ENCODE measurements around the gene TEK. TPM values are rescaled to one million over a fixed set of nuclear protein-coding genes. Genes with fewer than 3 reads are reported as not detected.
"Not testable (repeated sequence)": the region's sequence is repeated elsewhere in the genome, so short reads cannot be mapped to it uniquely, and the experiment has no call there.

TEK gene
- polyA plus RNA-seq, 2 donors: 0.55 to 1.3 TPM

DNA sequence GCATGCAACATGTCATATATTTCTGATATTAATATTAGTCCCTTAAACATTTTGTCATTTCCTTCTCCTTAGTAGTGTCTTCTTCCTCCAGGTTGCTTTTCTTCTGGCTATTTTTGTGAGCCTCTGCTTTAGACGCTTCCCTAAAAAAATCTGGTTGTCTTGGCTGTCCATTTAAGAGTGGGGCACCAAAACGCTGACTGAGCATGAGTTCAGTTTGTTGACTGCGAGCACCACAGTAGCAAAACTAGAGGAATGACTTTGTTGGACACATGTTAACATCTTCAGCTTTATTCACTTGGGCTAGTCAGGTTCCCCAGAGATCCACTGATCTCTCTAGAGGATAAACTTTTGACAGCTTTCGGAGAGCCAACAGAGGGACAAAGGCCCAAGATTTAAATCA is 19.3 kb upstream of the TEK start:
- 88 to 89% methylated on average over 4 of the region's 4 CpGs for WGBS, 2 donors

DNA sequence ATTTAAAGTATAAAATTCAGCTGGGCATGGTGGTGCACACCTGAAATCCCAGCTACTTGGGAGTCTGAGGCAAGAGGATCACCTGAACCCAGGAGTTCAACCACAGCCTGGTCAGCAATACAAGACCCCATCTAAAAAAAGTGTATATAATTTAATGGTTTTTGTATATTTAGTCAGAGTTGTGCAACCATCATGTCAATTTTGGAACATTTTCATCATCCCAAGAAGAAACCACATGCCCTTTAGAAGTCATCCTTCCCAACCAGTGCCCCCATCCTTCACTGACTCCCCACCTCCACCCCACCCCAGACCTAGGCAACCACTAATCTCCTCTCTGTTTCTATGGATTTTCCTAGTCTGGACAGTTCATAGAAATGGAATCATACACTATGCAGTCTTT is 18.8 kb upstream of the TEK start:
- Histone ChIP-seq H3K27ac (ENCODE audit: low read depth in 2 of 2, low read length in 1 of 2) (no peak overlapping the region), H3K9me3 (ENCODE audit: control insufficient read depth in 2 of 2, insufficient read depth in 1 of 2, low read depth in 1 of 2, low read length in 1 of 2) (no peaks in the 10 kb centered on the region), H3K4me3 (ENCODE audit: low read depth in 1 of 2, low read length in 2 of 2) (no peak overlapping the region), H3K4me1 (ENCODE audit: control insufficient read depth in 2 of 2, insufficient read depth in 2 of 2, low read length in 1 of 2) (no peaks in the 10 kb centered on the region), H3K27me3 (ENCODE audit: control insufficient read depth in 1 of 2, insufficient read depth in 2 of 2, low read length in 2 of 2) (no peaks in the 10 kb centered on the region), H3K36me3 (ENCODE audit: control insufficient read depth in 2 of 2, insufficient read depth in 2 of 2, low read length in 1 of 2) (no peaks in the 10 kb centered on the region)

More for the DNA sequence above, 19.3 kb upstream of the TEK start:
- no peaks in the 10 kb centered on the region for H3K27me3 ChIP-seq (ENCODE audit: control insufficient read depth in 1 of 2, insufficient read depth in 2 of 2, low read length in 2 of 2)
- H3K36me3 ChIP-seq (ENCODE audit: control insufficient read depth in 2 of 2, insufficient read depth in 2 of 2, low read length in 1 of 2): no peaks in the 10 kb centered on the region
- no peak overlapping the region for H3K27ac ChIP-seq (ENCODE audit: low read depth in 2 of 2, low read length in 1 of 2)
- H3K4me1 ChIP-seq (ENCODE audit: control insufficient read depth in 2 of 2, insufficient read depth in 2 of 2, low read length in 1 of 2): no peaks in the 10 kb centered on the region
- no peaks in the 10 kb centered on the region for H3K9me3 ChIP-seq (ENCODE audit: control insufficient read depth in 2 of 2, insufficient read depth in 1 of 2, low read depth in 1 of 2, low read length in 1 of 2)
- H3K4me3 ChIP-seq (ENCODE audit: low read depth in 1 of 2, low read length in 2 of 2): no peak overlapping the region

- Histone ChIP-seq H3K9me3 (ENCODE audit: control insufficient read depth in 2 of 2, insufficient read depth in 1 of 2, low read depth in 1 of 2, low read length in 1 of 2) (no peaks in the 10 kb centered on the region), H3K27me3 (ENCODE audit: control insufficient read depth in 1 of 2, insufficient read depth in 2 of 2, low read length in 2 of 2) (no peaks in the 10 kb centered on the region), H3K36me3 (ENCODE audit: control insufficient read depth in 2 of 2, insufficient read depth in 2 of 2, low read length in 1 of 2) (no peaks in the 10 kb centered on the region), H3K4me3 (ENCODE audit: low read depth in 1 of 2, low read length in 2 of 2) (no peak overlapping the region), H3K4me1 (ENCODE audit: control insufficient read depth in 2 of 2, insufficient read depth in 2 of 2, low read length in 1 of 2) (no peaks in the 10 kb centered on the region), H3K27ac (ENCODE audit: low read depth in 2 of 2, low read length in 1 of 2) (no peak overlapping the region)
- 97% methylated on average over 1 of the region's 1 CpG for WGBS, 2 donors
Measured at GRCh38 chr9:27090711-27091110, 18.3 kb upstream of the TEK start.

GRCh38 chr9:27092496-27092895 is 16.5 kb upstream of the TEK start:
- not testable (repeated sequence) for H3K36me3 ChIP-seq (ENCODE audit: control insufficient read depth in 2 of 2, insufficient read depth in 2 of 2, low read length in 1 of 2); H3K27me3 ChIP-seq (ENCODE audit: control insufficient read depth in 1 of 2, insufficient read depth in 2 of 2, low read length in 2 of 2); H3K9me3 ChIP-seq (ENCODE audit: control insufficient read depth in 2 of 2, insufficient read depth in 1 of 2, low read depth in 1 of 2, low read length in 1 of 2); H3K4me3 ChIP-seq (ENCODE audit: low read depth in 1 of 2, low read length in 2 of 2); H3K27ac ChIP-seq (ENCODE audit: low read depth in 2 of 2, low read length in 1 of 2); H3K4me1 ChIP-seq (ENCODE audit: control insufficient read depth in 2 of 2, insufficient read depth in 2 of 2, low read length in 1 of 2)
- WGBS, 2 donors: 95 to 96% methylated on average over 26 to 27 of the region's 27 CpGs

- not testable (repeated sequence) for H3K4me1 ChIP-seq (ENCODE audit: control insufficient read depth in 2 of 2, insufficient read depth in 2 of 2, low read length in 1 of 2); H3K36me3 ChIP-seq (ENCODE audit: control insufficient read depth in 2 of 2, insufficient read depth in 2 of 2, low read length in 1 of 2); H3K4me3 ChIP-seq (ENCODE audit: low read depth in 1 of 2, low read length in 2 of 2); H3K27me3 ChIP-seq (ENCODE audit: control insufficient read depth in 1 of 2, insufficient read depth in 2 of 2, low read length in 2 of 2); H3K27ac ChIP-seq (ENCODE audit: low read depth in 2 of 2, low read length in 1 of 2); H3K9me3 ChIP-seq (ENCODE audit: control insufficient read depth in 2 of 2, insufficient read depth in 1 of 2, low read depth in 1 of 2, low read length in 1 of 2)
- 80 to 81% methylated on average over 17 of the region's 17 CpGs for WGBS, 2 donors
Measured at GRCh38 chr9:27093384-27094067, 15.5 kb upstream of the TEK start.

- Histone ChIP-seq H3K36me3 (ENCODE audit: control insufficient read depth in 2 of 2, insufficient read depth in 2 of 2, low read length in 1 of 2) (no peaks in the 10 kb centered on the region), H3K27me3 (ENCODE audit: control insufficient read depth in 1 of 2, insufficient read depth in 2 of 2, low read length in 2 of 2) (no peaks in the 10 kb centered on the region), H3K4me1 (ENCODE audit: control insufficient read depth in 2 of 2, insufficient read depth in 2 of 2, low read length in 1 of 2) (no peaks in the 10 kb centered on the region), H3K27ac (ENCODE audit: low read depth in 2 of 2, low read length in 1 of 2) (no peak overlapping the region), H3K4me3 (ENCODE audit: low read depth in 1 of 2, low read length in 2 of 2) (no peak overlapping the region), H3K9me3 (ENCODE audit: control insufficient read depth in 2 of 2, insufficient read depth in 1 of 2, low read depth in 1 of 2, low read length in 1 of 2) (no peaks in the 10 kb centered on the region)
- 37 to 42% methylated on average over 3 of the region's 3 CpGs for WGBS, 2 donors
Measured at GRCh38 chr9:27094640-27095298, 14.3 kb upstream of the TEK start.

GRCh38 chr9:27107241-27107640 is 1.8 kb upstream of the TEK start:
- H3K27me3 ChIP-seq (ENCODE audit: control insufficient read depth in 1 of 2, insufficient read depth in 2 of 2, low read length in 2 of 2): no peaks in the 10 kb centered on the region

DNA sequence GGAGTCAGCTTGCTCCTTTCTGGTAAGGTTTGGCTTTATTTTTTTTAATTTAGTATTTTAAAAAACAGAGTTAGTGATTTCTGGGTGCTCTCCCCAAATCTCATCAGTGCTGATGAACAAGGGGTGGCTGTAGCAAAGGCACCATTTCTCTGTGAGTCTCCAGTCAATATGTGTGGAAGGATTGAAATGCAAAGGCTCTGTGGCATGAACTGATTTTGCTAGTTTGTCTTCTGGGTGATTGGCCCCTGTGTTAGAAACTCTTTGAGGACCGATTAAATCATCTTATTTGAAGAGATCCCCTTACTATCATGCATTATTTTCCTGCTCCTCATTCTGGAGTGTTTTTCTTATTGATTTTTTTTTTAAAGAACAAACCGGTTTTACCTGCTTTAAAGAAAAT is 596 bp downstream of the TEK start:
- Histone ChIP-seq H3K27ac (ENCODE audit: low read depth in 2 of 2, low read length in 1 of 2) (no peak overlapping the region), H3K27me3 (ENCODE audit: control insufficient read depth in 1 of 2, insufficient read depth in 2 of 2, low read length in 2 of 2) (no peaks in the 10 kb centered on the region), H3K4me1 (ENCODE audit: control insufficient read depth in 2 of 2, insufficient read depth in 2 of 2, low read length in 1 of 2) (no peaks in the 10 kb centered on the region), H3K4me3 (ENCODE audit: low read depth in 1 of 2, low read length in 2 of 2) (no peak overlapping the region), H3K9me3 (ENCODE audit: control insufficient read depth in 2 of 2, insufficient read depth in 1 of 2, low read depth in 1 of 2, low read length in 1 of 2) (no peaks in the 10 kb centered on the region), H3K36me3 (ENCODE audit: control insufficient read depth in 2 of 2, insufficient read depth in 2 of 2, low read length in 1 of 2) (no peaks in the 10 kb centered on the region)
- 34 to 41% methylated on average over 2 of the region's 2 CpGs for WGBS, 2 donors

More at GRCh38 chr9:27107241-27107640, 1.8 kb upstream of the TEK start:
- WGBS, 2 donors: 92 to 93% methylated on average over 2 of the region's 2 CpGs
- Histone ChIP-seq H3K4me1 (ENCODE audit: control insufficient read depth in 2 of 2, insufficient read depth in 2 of 2, low read length in 1 of 2) (no peaks in the 10 kb centered on the region), H3K27ac (ENCODE audit: low read depth in 2 of 2, low read length in 1 of 2) (no peak overlapping the region), H3K4me3 (ENCODE audit: low read depth in 1 of 2, low read length in 2 of 2) (no peak overlapping the region), H3K36me3 (ENCODE audit: control insufficient read depth in 2 of 2, insufficient read depth in 2 of 2, low read length in 1 of 2) (no peaks in the 10 kb centered on the region), H3K9me3 (ENCODE audit: control insufficient read depth in 2 of 2, insufficient read depth in 1 of 2, low read depth in 1 of 2, low read length in 1 of 2) (no peaks in the 10 kb centered on the region)

- 62 to 67% methylated on average over 4 of the region's 4 CpGs for WGBS, 2 donors
- Histone ChIP-seq H3K4me1 (ENCODE audit: control insufficient read depth in 2 of 2, insufficient read depth in 2 of 2, low read length in 1 of 2) (no peaks in the 10 kb centered on the region), H3K4me3 (ENCODE audit: low read depth in 1 of 2, low read length in 2 of 2) (no peak overlapping the region), H3K9me3 (ENCODE audit: control insufficient read depth in 2 of 2, insufficient read depth in 1 of 2, low read depth in 1 of 2, low read length in 1 of 2) (no peaks in the 10 kb centered on the region), H3K27me3 (ENCODE audit: control insufficient read depth in 1 of 2, insufficient read depth in 2 of 2, low read length in 2 of 2) (no peaks in the 10 kb centered on the region), H3K36me3 (ENCODE audit: control insufficient read depth in 2 of 2, insufficient read depth in 2 of 2, low read length in 1 of 2) (no peaks in the 10 kb centered on the region), H3K27ac (ENCODE audit: low read depth in 2 of 2, low read length in 1 of 2) (no peak overlapping the region)
Measured at GRCh38 chr9:27110181-27110580, 1.2 kb downstream of the TEK start.

DNA sequence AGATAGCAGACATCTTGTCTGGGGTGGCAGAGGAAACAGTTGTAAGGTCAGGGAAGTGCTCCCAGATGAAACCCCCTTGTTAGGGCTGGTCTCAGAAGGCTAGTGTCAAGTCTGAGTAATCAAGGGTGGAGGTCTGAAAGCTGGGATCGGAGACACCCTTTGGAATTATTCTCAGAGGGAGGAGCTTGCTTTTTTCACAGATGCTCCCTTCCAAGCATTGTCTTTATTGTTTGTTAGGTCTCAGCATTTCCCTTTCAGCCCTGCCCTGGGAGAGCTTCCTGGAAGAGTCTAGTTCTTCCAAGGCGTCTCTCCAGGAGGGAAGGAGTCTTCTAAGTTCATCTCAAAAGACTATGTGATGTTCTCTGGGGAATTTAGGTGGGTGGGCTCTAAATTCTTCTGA is 3.2 kb downstream of the TEK start:
- Histone ChIP-seq H3K36me3 (ENCODE audit: control insufficient read depth in 2 of 2, insufficient read depth in 2 of 2, low read length in 1 of 2) (no peaks in the 10 kb centered on the region), H3K27me3 (ENCODE audit: control insufficient read depth in 1 of 2, insufficient read depth in 2 of 2, low read length in 2 of 2) (no peaks in the 10 kb centered on the region), H3K27ac (ENCODE audit: low read depth in 2 of 2, low read length in 1 of 2) (no peak overlapping the region), H3K9me3 (ENCODE audit: control insufficient read depth in 2 of 2, insufficient read depth in 1 of 2, low read depth in 1 of 2, low read length in 1 of 2) (no peaks in the 10 kb centered on the region), H3K4me3 (ENCODE audit: low read depth in 1 of 2, low read length in 2 of 2) (no peak overlapping the region), H3K4me1 (ENCODE audit: control insufficient read depth in 2 of 2, insufficient read depth in 2 of 2, low read length in 1 of 2) (no peaks in the 10 kb centered on the region)
- WGBS, 2 donors: 63 to 74% methylated on average over 2 of the region's 2 CpGs

All from esophagus (tissue), 2 donors.